Mucosa of stomach (tissue), 1 donor: ENCODE measurements around the gene LRP5.
"Not testable (repeated sequence)": the region's sequence is repeated elsewhere in the genome, so short reads cannot be mapped to it uniquely, and the experiment has no call there.

ENCODE experiments used
- H3K27me3 ChIP-seq: one replicate; pipeline ENCODE4 v1.7.0; 2013; ENCODE audit warnings: mild to moderate bottlenecking, low read length; ENCODE audit not compliant: control insufficient read depth, insufficient read depth
- H3K36me3 ChIP-seq: one replicate; pipeline ENCODE4 v1.7.0; 2013; ENCODE audit warnings: low read length; ENCODE audit not compliant: control insufficient read depth, insufficient read depth
- H3K4me1 ChIP-seq: one replicate; pipeline ENCODE4 v1.7.0; 2013; ENCODE audit warnings: mild to moderate bottlenecking, low read length; ENCODE audit not compliant: control insufficient read depth, insufficient read depth
- H3K4me3 ChIP-seq: one replicate; pipeline ENCODE4 v1.7.0; 2013; ENCODE audit warnings: low read length
- H3K9ac ChIP-seq: one replicate; pipeline ENCODE4 v1.7.0; 2013; ENCODE audit warnings: mild to moderate bottlenecking, low read length, moderate library complexity
- H3K9me3 ChIP-seq: one replicate; pipeline ENCODE4 v1.7.0; 2013; ENCODE audit warnings: mild to moderate bottlenecking, low read length, moderate library complexity; ENCODE audit not compliant: control insufficient read depth
- donor health status: Pancreatic carcinoma.

The LRP5 gene

DNA sequence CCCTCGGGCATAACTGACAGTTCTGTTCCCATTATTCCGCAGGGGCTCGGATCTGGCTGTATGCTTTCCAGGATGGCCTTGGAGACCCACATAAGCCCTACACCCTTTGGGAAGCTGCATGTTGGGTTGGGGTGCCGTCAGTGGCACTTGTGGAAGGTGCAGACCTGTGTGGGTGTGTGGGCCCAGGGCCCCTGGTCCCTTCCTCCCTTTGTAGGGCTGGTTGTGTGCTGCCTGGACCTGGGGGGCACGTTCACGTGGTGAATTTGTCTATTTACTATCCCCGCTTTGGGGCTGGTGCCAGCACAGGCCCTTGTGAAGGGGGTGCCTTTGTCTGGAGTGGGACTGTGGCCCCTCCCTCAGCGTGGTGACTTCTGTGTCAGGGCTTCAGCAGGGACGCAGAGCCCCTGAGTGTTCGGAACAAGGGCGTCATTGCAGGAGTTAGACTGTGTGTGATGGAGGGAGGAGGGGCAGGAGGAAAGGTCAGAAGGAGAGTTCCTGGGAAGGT is 133.2 kb downstream of the LRP5 start:
- Histone ChIP-seq H3K36me3 (no peaks in the 10 kb centered on the region), H3K9me3 (no peaks in the 10 kb centered on the region), H3K4me1 (peaks cover 8% of the 10 kb centered on the region), H3K27me3 (no peaks in the 10 kb centered on the region), H3K4me3 (no peak overlapping the region), H3K9ac (no peak overlapping the region)

- H3K36me3 ChIP-seq, result no peaks in the 10 kb centered on the region
- no peak overlapping the region for H3K4me3 ChIP-seq
- no peaks in the 10 kb centered on the region for H3K9me3 ChIP-seq
- no peak overlapping the region for H3K9ac ChIP-seq
- H3K27me3 ChIP-seq, result no peaks in the 10 kb centered on the region
- H3K4me1 ChIP-seq, result peaks cover 8% of the 10 kb centered on the region
Observed at GRCh38 chr11:68446046-68446725, 133.8 kb downstream of the LRP5 start.

DNA sequence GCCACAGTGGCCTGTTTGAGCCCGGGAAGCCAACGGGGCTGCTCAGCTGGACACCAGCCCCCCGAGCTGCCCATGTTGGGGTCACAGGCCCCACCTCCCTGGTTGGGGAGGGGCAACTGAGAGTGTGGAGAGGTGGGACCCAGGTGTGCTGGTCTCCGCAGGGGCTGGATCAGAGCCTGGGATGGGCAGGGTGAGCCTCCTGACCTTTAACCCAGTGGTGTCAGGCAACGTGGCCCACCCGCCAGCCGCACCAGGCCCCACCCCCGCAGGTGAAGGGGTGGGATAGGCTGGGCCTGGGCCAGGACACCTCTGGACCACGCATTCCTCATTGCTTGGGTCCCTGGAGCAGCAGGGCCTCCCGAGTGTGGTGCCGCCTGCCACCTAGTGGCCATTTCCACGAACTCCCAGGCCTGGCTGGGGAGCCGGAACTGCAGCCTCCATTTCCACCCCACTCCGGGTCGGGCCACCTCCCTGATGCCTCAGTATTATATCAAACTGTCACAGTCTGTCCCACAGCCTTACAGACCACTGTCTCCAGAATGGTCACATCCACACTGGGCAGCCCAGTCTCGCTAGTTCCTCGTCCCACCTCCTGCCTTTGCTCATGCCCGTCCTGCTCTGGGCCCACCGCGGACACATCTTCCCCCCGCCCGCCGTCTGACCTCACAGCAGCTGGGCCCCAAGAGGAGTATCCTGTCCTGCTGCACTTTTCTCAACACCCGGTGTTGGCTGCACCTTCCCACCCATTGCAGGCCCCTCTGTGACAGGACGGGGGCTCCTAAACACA is 134.8 kb downstream of the LRP5 start:
- H3K27me3 ChIP-seq, result no peaks in the 10 kb centered on the region
- no peaks in the 10 kb centered on the region for H3K36me3 ChIP-seq
- peaks cover 8% of the 10 kb centered on the region for H3K4me1 ChIP-seq
- H3K9ac ChIP-seq, result peak overlapping the region; percentile 43
- H3K4me3 ChIP-seq, result no peak overlapping the region
- H3K9me3 ChIP-seq, result no peaks in the 10 kb centered on the region

DNA sequence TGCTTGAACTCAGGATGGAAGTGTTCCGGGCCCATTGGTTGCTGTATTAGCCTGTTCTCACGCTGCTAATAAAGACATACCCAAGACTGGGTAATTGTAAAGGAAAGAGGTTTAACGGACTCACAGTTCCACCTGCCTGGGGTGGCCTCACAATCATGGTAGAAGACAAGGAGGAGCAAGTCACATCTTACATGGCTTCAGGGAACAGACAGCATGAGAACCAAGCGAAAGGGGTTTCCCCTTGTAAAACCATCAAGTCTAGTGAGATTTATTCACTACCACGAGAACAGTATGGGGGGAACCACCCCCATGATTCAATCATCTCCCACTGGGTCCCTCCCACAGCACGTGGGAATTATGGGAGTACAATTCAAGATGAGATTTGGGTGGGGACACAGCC is 135.5 kb downstream of the LRP5 start:
- H3K4me1 ChIP-seq, H3K27me3 ChIP-seq, H3K36me3 ChIP-seq, H3K9me3 ChIP-seq, H3K9ac ChIP-seq, H3K4me3 ChIP-seq: not testable (repeated sequence)

DNA sequence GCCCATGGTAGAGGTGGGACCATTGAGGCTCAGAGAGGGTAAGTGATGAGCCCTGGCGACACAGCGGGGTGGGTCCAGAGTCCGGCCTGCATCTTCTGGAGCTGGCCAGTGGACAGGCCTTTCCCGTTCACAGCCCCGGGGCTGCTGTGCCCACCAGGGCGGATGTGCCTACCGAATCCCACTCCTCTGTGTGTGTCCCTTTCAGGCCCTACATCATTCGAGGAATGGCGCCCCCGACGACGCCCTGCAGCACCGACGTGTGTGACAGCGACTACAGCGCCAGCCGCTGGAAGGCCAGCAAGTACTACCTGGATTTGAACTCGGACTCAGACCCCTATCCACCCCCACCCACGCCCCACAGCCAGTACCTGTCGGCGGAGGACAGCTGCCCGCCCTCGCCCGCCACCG is 136.2 kb downstream of the LRP5 start:
- H3K9ac ChIP-seq, result no peak overlapping the region
- H3K4me1 ChIP-seq, result peaks cover 8% of the 10 kb centered on the region
- no peak overlapping the region for H3K4me3 ChIP-seq
- no peaks in the 10 kb centered on the region for H3K27me3 ChIP-seq
- no peaks in the 10 kb centered on the region for H3K9me3 ChIP-seq
- H3K36me3 ChIP-seq, result no peaks in the 10 kb centered on the region

DNA sequence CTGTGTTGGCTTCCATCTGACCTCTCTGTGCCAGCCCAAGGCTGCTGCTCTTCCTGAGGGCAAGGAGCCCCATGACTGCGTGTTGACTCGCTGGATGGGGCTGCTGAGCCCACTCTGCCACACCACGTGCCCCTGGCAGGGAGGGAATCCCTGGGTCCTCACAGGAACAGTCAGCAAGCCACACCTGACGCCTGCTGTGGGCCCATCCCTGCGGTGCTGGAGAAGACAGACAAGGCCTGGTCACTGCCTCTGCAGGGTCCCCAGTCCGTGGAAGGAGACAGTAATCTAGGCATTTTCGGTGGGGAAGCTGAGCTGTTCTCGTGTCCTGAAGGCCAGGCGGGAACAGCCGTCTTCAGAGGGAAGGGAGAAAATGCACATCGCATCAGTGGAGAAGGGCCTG is 137.6 kb downstream of the LRP5 start:
- Histone ChIP-seq H3K9ac (no peak overlapping the region), H3K4me3 (no peak overlapping the region), H3K9me3 (no peaks in the 10 kb centered on the region), H3K4me1 (peaks cover 10% of the 10 kb centered on the region), H3K27me3 (no peaks in the 10 kb centered on the region), H3K36me3 (no peaks in the 10 kb centered on the region)

- no peaks in the 10 kb centered on the region for H3K9me3 ChIP-seq
- H3K4me3 ChIP-seq, result no peak overlapping the region
- H3K36me3 ChIP-seq, result no peaks in the 10 kb centered on the region
- H3K27me3 ChIP-seq, result no peaks in the 10 kb centered on the region
- peaks cover 16% of the 10 kb centered on the region for H3K4me1 ChIP-seq
- no peak overlapping the region for H3K9ac ChIP-seq
Observed at GRCh38 chr11:68450711-68451110, 138.3 kb downstream of the LRP5 start.

DNA sequence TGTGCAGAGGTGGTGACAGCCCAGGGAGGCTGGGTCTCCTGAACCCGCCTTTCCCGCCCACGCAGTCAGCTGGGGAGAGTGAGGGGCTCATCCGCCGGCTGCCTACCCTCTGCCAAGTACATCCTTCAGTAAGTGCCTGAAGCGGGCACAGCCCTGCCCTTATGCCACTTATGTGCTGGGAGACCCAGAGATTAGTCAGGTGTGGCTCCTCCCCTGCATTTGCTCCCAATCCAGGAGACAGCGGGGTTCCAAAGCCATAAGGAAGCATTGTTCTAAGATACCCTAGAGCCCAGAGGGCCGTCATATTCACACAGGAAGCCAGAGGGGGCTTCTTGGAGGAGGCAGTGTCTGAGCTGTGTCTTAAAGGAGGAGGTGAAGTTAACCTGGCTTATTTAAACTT is 142.4 kb downstream of the LRP5 start:
- Histone ChIP-seq H3K4me1 (peaks cover 23% of the 10 kb centered on the region), H3K36me3 (no peaks in the 10 kb centered on the region), H3K9ac (no peak overlapping the region), H3K27me3 (no peaks in the 10 kb centered on the region), H3K4me3 (no peak overlapping the region), H3K9me3 (no peaks in the 10 kb centered on the region)

DNA sequence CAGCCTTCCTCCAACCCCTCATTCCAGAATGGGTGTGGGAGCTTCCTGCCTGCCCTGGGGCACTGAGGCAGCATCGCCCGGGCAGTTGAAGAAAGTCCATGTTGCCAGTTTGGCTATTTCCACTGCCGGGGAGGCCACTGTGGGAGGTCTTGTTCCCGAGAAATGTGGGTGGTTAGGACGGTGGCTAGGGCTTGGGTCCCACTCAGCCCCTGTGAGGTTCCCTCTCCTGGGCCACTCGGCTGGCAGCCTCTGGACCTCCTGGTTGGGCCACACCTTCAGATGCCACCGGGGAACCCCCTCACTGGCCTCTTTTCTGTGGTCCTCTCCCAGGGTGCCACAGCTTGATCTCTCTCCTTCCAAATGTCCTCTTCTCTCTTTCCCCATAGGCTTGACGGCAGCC is 143.1 kb downstream of the LRP5 start:
- H3K4me3 ChIP-seq, result no peak overlapping the region
- no peaks in the 10 kb centered on the region for H3K9me3 ChIP-seq
- H3K4me1 ChIP-seq, result peaks cover 24% of the 10 kb centered on the region
- H3K36me3 ChIP-seq, result no peaks in the 10 kb centered on the region
- H3K9ac ChIP-seq, result no peak overlapping the region
- no peaks in the 10 kb centered on the region for H3K27me3 ChIP-seq

DNA sequence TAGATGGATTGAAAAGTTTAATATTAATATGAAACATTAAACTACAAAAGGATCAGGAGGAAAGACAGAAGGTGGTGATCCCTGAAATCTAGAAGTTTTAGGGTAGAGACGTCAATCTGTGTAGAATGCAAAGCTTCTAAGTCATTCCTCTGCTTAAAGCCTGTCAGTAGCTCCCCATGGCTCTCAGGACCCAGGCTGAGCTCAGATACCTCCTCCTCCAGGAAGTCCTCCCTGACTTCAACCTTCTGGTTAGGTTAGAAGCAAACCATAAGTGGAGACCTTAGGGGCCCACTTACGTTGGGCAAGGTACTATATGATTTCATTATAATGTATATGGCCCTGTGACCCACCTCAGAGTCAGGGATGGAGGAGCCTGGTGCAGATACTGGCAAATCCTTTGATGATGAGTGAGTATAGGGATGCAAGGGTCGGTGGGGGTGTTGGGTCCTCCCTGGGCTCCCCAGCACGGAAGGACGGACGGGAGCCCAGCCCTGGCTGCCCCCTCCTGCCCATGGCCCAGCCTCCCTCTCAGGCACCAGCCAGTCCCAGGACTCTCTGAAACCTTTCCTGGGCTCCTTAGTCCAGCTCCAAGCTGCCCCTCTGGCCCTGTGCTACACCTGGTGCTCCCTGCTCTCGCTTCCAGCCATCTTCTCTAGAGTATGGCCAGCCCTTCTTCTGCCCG is 145.0 kb downstream of the LRP5 start:
- peaks cover 33% of the 10 kb centered on the region for H3K4me1 ChIP-seq

DNA sequence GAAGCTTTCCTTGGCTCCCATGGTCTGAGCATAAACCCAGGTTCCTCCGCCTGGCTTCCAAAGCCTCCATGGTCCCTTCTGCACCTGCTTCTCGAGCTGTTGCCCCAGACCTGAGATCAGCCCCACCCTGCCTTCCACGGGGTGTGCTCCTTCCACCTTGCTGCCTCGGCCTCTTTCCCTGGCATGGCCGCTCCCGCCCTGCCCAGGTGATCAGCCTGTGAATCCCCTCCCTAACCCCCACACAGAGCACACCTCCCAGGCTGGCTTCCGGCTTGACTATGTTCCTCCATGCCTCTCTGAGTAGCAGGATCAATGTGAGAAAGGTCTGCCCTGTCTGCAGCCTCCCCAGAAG is 145.5 kb downstream of the LRP5 start:
- no peaks in the 10 kb centered on the region for H3K9me3 ChIP-seq
- no peak overlapping the region for H3K4me3 ChIP-seq
- H3K9ac ChIP-seq, result no peak overlapping the region
- H3K27me3 ChIP-seq, result no peaks in the 10 kb centered on the region
- H3K4me1 ChIP-seq, result peaks cover 38% of the 10 kb centered on the region
- no peaks in the 10 kb centered on the region for H3K36me3 ChIP-seq

More for the DNA sequence above, 145.0 kb downstream of the LRP5 start:
- no peaks in the 10 kb centered on the region for H3K36me3 ChIP-seq
- no peak overlapping the region for H3K4me3 ChIP-seq
- no peaks in the 10 kb centered on the region for H3K27me3 ChIP-seq
- H3K9ac ChIP-seq, result no peak overlapping the region
- H3K9me3 ChIP-seq, result no peaks in the 10 kb centered on the region

DNA sequence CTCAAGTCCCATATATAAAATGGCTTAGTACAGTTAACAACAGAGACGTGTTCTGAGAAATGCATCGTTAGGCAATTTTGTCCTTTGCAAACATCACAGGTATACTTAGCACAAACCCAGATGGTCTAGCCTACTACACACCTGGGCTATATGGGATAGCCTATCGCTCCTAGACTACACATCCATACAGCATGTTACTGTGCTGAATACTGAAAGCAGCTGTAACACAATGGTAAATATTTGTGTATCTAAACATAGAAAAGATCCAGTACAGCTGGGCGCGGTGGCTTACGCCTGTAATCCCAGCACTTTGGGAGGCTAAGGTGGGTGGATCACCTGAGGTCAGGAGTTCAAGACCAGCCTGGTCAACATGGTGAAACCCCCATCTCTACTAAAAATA is 145.9 kb downstream of the LRP5 start:
- not testable (repeated sequence) for H3K9me3 ChIP-seq, H3K27me3 ChIP-seq, H3K9ac ChIP-seq, H3K36me3 ChIP-seq, H3K4me3 ChIP-seq
- peaks cover 41% of the 10 kb centered on the region for H3K4me1 ChIP-seq
